Keratinocyte (primary cell): ENCODE results near the gene ZIC5. TPM values are rescaled to one million over a fixed set of nuclear protein-coding genes. Genes with fewer than 3 reads are reported as not detected.

Source experiments
- DNase-seq: peaks from one replicate; pipeline ENCODE4 v3.0.0-alpha.2; 2011; ENCODE audit warnings: low read depth, missing footprints, low spot score
- FAIRE-seq: peaks from 2 replicates; lab custom pipeline; 2011; peaks lifted over from hg19 to GRCh38; lab: Jason Lieb, UNC
- H2AFZ ChIP-seq: 2 replicates; pipeline ENCODE4 v1.6.0; 2012; ENCODE audit warnings: low read length, control low read depth, inconsistent platforms; ENCODE audit not compliant: control insufficient read depth
- H3K27ac ChIP-seq: 2 replicates; pipeline ENCODE4 v1.5.1; 2011; ENCODE audit warnings: low read length; ENCODE audit not compliant: control insufficient read depth, insufficient read depth
- H3K27me3 ChIP-seq: 3 replicates; pipeline ENCODE4 v1.6.0; 2011; ENCODE audit warnings: low read length; ENCODE audit not compliant: control insufficient read depth, insufficient read depth; ENCODE audit errors: extremely low read depth
- H3K36me3 ChIP-seq, 2 experiments: 2 replicates in 1 of 2; 3 replicates in 1 of 2; pipeline ENCODE4 v1.5.1; 2011; ENCODE audit warnings: low read length in 2 of 2, mild to moderate bottlenecking in 1 of 2; ENCODE audit not compliant: control insufficient read depth in 2 of 2, insufficient read depth in 2 of 2; ENCODE audit errors: extremely low read depth in 1 of 2
- H3K4me1 ChIP-seq: 3 replicates; pipeline ENCODE4 v1.5.1; 2011; ENCODE audit warnings: low read length; ENCODE audit not compliant: control insufficient read depth, insufficient read depth; ENCODE audit errors: extremely low read depth
- H3K4me2 ChIP-seq: 3 replicates; pipeline ENCODE4 v1.6.0; 2011; ENCODE audit warnings: low read depth, low read length; ENCODE audit not compliant: control insufficient read depth, insufficient read depth; ENCODE audit errors: extremely low read depth
- H3K4me3 ChIP-seq, 3 experiments: fragments of 200-600 bp in 1 of 3; sonication (generic) in 1 of 3; 2 replicates in 2 of 3; 3 replicates in 1 of 3; pipeline ENCODE4 v1.5.1; 2011 to 2016; ENCODE audit warnings: low read length in 3 of 3, mild to moderate bottlenecking in 3 of 3, control low read depth in 2 of 3, inconsistent platforms in 1 of 3, low read depth in 1 of 3, mixed read lengths in 1 of 3, mixed run types in 1 of 3, moderate library complexity in 1 of 3; ENCODE audit not compliant: control insufficient read depth in 2 of 3, insufficient read depth in 2 of 3; ENCODE audit errors: extremely low read depth in 1 of 3
- H3K79me2 ChIP-seq: 2 replicates; pipeline ENCODE4 v1.6.0; 2012; ENCODE audit warnings: low read length; ENCODE audit not compliant: control insufficient read depth, insufficient read depth
- H3K9ac ChIP-seq: 3 replicates; pipeline ENCODE4 v1.6.0; 2011; ENCODE audit warnings: low read length; ENCODE audit not compliant: control insufficient read depth, insufficient read depth; ENCODE audit errors: extremely low read depth
- H3K9me1 ChIP-seq: 3 replicates; pipeline ENCODE4 v1.6.0; 2011; ENCODE audit warnings: low read length; ENCODE audit not compliant: control insufficient read depth, insufficient read depth; ENCODE audit errors: extremely low read depth
- H3K9me3 ChIP-seq: 2 replicates; pipeline ENCODE4 v1.5.1; 2012; ENCODE audit warnings: low read depth, low read length; ENCODE audit not compliant: control insufficient read depth
- H4K20me1 ChIP-seq: 3 replicates; pipeline ENCODE4 v1.6.0; 2011; ENCODE audit warnings: low read length; ENCODE audit not compliant: control insufficient read depth, insufficient read depth; ENCODE audit errors: extremely low read depth
- CTCF ChIP-seq, 3 experiments: IDR thresholded peaks in 1 of 3; conservative IDR thresholded peaks in 1 of 3; optimal IDR thresholded peaks in 1 of 3; 2 replicates in 2 of 3; 3 replicates in 1 of 3; pipeline versions ENCODE3 to v1.5.1; 2011; ENCODE audit warnings: low read length in 3 of 3, mild to moderate bottlenecking in 3 of 3, moderate library complexity in 2 of 3, control low read depth in 1 of 3, inconsistent platforms in 1 of 3; ENCODE audit not compliant: insufficient read depth in 2 of 3; ENCODE audit errors: extremely low read depth in 1 of 3
- EZH2 ChIP-seq: IDR thresholded peaks from one replicate; pipeline ENCODE4 v1.6.1; 2012; ENCODE audit warnings: inconsistent platforms, mild to moderate bottlenecking, low read length, moderate library complexity
- dilution Hi-C: fragments of 300-500 bp; cut with MboI; formaldehyde crosslinking; loops from one replicate; pipeline ENCODE4 v1.7.0; 2020; ENCODE audit warnings: low sequenced_read_pairs; ENCODE audit not compliant: extremely low pct_ligation_motif_present
- polyA plus RNA-seq, 5 experiments: library from polyadenylated mRNA; depleted of rRNA in 3 of 5; stranded (reverse) in 3 of 5; stranded (forward) in 1 of 5; unstranded in 1 of 5; fragments of >200 nt; gene quantifications; 1 replicate in 1 of 5; 2 replicates in 3 of 5; 3 replicates in 1 of 5; pipeline versions ENCODE4 v1.2.1 to v1.2.3, GENCODE V29; 2011 to 2012; ENCODE audit warnings: missing spikeins in 2 of 5, low read depth in 1 of 5, low replicate concordance in 1 of 5

Gene ZIC5
- polyA plus RNA-seq, 1 donor (not counting 4 experiments of a cell fraction or from before 2014, with no cell fraction given) = not detected

DNA sequence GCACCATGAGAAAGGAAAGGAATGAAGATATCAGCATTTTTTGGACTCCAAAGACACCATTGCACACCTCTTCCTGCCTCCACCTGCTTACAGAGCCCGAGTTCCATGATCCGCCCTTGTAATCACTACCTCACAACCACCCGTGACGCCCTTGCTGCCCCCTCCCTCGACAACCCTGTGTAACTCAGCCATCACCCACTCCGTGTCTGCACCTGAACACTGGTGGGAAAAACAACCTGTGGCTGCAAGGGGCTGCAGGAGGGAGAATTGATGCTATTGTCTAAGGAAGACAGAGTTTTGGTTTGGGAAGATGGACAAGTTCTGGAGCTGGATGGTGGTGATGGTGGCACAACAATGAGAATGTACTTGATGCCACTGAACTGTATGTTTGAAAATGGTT lies 27.0 kb downstream of the ZIC5 start:
- Histone ChIP-seq H3K79me2 (no peaks in the 10 kb centered on the region), H3K4me2 (no peak overlapping the region), H3K9ac (no peak overlapping the region), H3K4me3 (no peak overlapping the region), H3K36me3 (no peaks in the 10 kb centered on the region), H3K4me1 (no peaks in the 10 kb centered on the region), H2AFZ (no peak overlapping the region), H4K20me1 (no peaks in the 10 kb centered on the region), H3K27me3 (peaks cover 14% of the 10 kb centered on the region), H3K27ac (no peak overlapping the region), H3K9me1 (no peaks in the 10 kb centered on the region), H3K9me3 (no peaks in the 10 kb centered on the region)
- no peak for TF ChIP-seq CTCF (optimal IDR thresholded peaks at IDR 0.05 in 1 of 3, IDR thresholded peaks at IDR 0.05 in 1 of 3, conservative IDR thresholded peaks at IDR 0.05 in 1 of 3; ENCODE audit: extremely low read depth in 1 of 3, insufficient read depth in 2 of 3, low read length in 3 of 3)
- no peak for TF ChIP-seq EZH2
- no peak for FAIRE-seq
- dilution Hi-C loops = no loop called here
- no peak for DNase-seq

GRCh38 chr13:99944102-99944501 lies 27.5 kb downstream of the ZIC5 start:
- TF ChIP-seq EZH2 = no peak
- TF ChIP-seq CTCF (optimal IDR thresholded peaks at IDR 0.05 in 1 of 3, IDR thresholded peaks at IDR 0.05 in 1 of 3, conservative IDR thresholded peaks at IDR 0.05 in 1 of 3; ENCODE audit: extremely low read depth in 1 of 3, insufficient read depth in 2 of 3, low read length in 3 of 3) = no peak
- FAIRE-seq = no peak
- H3K4me3 ChIP-seq = no peak overlapping the region

More at GRCh38 chr13:99944102-99944501, 27.5 kb downstream of the ZIC5 start:
- H3K27me3 ChIP-seq = peaks cover 14% of the 10 kb centered on the region
- no peaks in the 10 kb centered on the region for H3K4me1 ChIP-seq
- DNase-seq = no peak
- no peak overlapping the region for H3K4me2 ChIP-seq
- H3K79me2 ChIP-seq = no peaks in the 10 kb centered on the region
- no peaks in the 10 kb centered on the region for H3K36me3 ChIP-seq
- dilution Hi-C loops = no loop called here
- no peaks in the 10 kb centered on the region for H3K9me1 ChIP-seq
- no peaks in the 10 kb centered on the region for H3K9me3 ChIP-seq
- H3K9ac ChIP-seq = no peak overlapping the region
- no peak overlapping the region for H2AFZ ChIP-seq
- no peaks in the 10 kb centered on the region for H4K20me1 ChIP-seq
- H3K27ac ChIP-seq = no peak overlapping the region
